Thyroid gland (tissue), 4 donors: ENCODE measurements around the gene EXOC4.

Source experiments
- CTCF ChIP-seq, 6 experiments: fragments of 200-600 bp in 3 of 6; fragments of 450-650 bp in 3 of 6; sonication (generic) in 3 of 6; IDR thresholded peaks; one replicate each; pipeline ENCODE4 v1.5.1; 2016 to 2019; ENCODE audit warnings: antibody characterized with exemption in 6 of 6, mild to moderate bottlenecking in 2 of 6, inconsistent platforms in 1 of 6, moderate library complexity in 1 of 6
- POLR2A ChIP-seq, 2 donors: fragments of 450-650 bp; IDR thresholded peaks; one replicate each; pipeline ENCODE4 v1.6.1; 2017; ENCODE audit warnings: antibody characterized with exemption in 2 of 2, mild to moderate bottlenecking in 2 of 2, moderate library complexity in 1 of 2

DNA sequence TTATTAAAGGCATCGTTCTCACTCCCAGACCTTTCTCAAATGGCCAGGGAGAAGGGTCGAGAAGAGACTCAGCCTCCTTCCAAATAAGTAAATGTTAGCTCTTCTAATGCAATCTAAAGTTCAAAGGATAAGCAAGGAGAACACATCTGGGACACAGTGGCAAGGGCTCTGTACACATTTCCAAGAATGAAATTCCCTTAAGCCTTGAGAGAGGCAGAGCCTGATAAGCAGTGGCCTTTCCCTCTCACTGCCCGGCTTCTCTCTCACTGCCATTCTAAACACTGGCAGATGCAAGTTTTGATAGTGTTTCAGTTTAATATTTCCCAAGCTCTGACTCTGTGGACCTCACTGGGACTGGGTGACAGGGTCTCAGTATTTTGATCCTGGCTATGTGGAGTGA is 35.1 kb upstream of the EXOC4 start:
- no peak for TF ChIP-seq CTCF (IDR thresholded peaks at IDR 0.05)
- TF ChIP-seq POLR2A (IDR thresholded peaks at IDR 0.05) = no peak
